H9 (cell line): ENCODE data around the gene RPL12. TPM values are rescaled to one million over a fixed set of nuclear protein-coding genes. Genes with fewer than 3 reads are reported as not detected.

ENCODE experiments used
- DNase-seq: peaks from one replicate; pipeline ENCODE4 v3.0.0-alpha.2; 2017
- H2AFZ ChIP-seq: one replicate; pipeline ENCODE4 v1.6.1; 2013; ENCODE audit warnings: mild to moderate bottlenecking, low read length, control low read depth, moderate library complexity
- H2AK5ac ChIP-seq: 2 replicates; pipeline ENCODE4 v1.6.1; 2013; ENCODE audit warnings: low read length, control low read depth, mixed read lengths; ENCODE audit not compliant: insufficient read length
- H2BK120ac ChIP-seq: one replicate; pipeline ENCODE4 v1.6.1; 2013; ENCODE audit warnings: low read depth, mild to moderate bottlenecking, low read length, control low read depth, inconsistent platforms; ENCODE audit not compliant: poor library complexity, severe bottlenecking
- H2BK12ac ChIP-seq: 2 replicates; pipeline ENCODE4 v1.6.1; 2013; ENCODE audit warnings: low read length, control low read depth, mixed read lengths, low read depth; ENCODE audit not compliant: insufficient read length
- H2BK15ac ChIP-seq: 2 replicates; pipeline ENCODE4 v1.6.1; 2013; ENCODE audit warnings: low read depth, low read length, control low read depth
- H2BK20ac ChIP-seq: one replicate; pipeline ENCODE4 v1.6.1; 2013; ENCODE audit warnings: low read depth, mild to moderate bottlenecking, low read length, control low read depth, inconsistent platforms; ENCODE audit not compliant: poor library complexity, severe bottlenecking
- H2BK5ac ChIP-seq: 2 replicates; pipeline ENCODE4 v1.6.1; 2013; ENCODE audit warnings: low read length, control low read depth, mixed read lengths; ENCODE audit not compliant: insufficient read length
- H3K14ac ChIP-seq: 2 replicates; pipeline ENCODE4 v1.6.1; 2013; ENCODE audit warnings: low read length, control low read depth; ENCODE audit not compliant: insufficient read depth
- H3K18ac ChIP-seq: 2 replicates; pipeline ENCODE4 v1.6.1; 2013; ENCODE audit warnings: low read depth, mild to moderate bottlenecking, mixed read lengths, low read length, control low read depth; ENCODE audit not compliant: insufficient read length
- H3K23ac ChIP-seq: 2 replicates; pipeline ENCODE4 v1.6.1; 2013; ENCODE audit warnings: low read length, control low read depth, mixed read lengths, low read depth; ENCODE audit not compliant: insufficient read length
- H3K23me2 ChIP-seq: 2 replicates; pipeline ENCODE4 v1.6.1; 2013; ENCODE audit warnings: low read depth, mild to moderate bottlenecking, mixed read lengths, low read length, control low read depth; ENCODE audit not compliant: insufficient read length, poor library complexity, severe bottlenecking
- H3K27ac ChIP-seq: 2 replicates; pipeline ENCODE4 v1.5.1; 2013; ENCODE audit warnings: low read length, control low read depth, mixed read lengths, low read depth; ENCODE audit not compliant: insufficient read length
- H3K27me3 ChIP-seq: 2 replicates; pipeline ENCODE4 v1.6.1; 2013; ENCODE audit warnings: low read length, control low read depth, inconsistent platforms; ENCODE audit not compliant: insufficient read depth
- H3K4ac ChIP-seq: 2 replicates; pipeline ENCODE4 v1.6.1; 2013; ENCODE audit warnings: low read depth, mild to moderate bottlenecking, control low read depth, inconsistent platforms, low read length, moderate library complexity
- H3K4me1 ChIP-seq: 2 replicates; pipeline ENCODE4 v1.6.1; 2013; ENCODE audit warnings: low read length, control low read depth, inconsistent platforms; ENCODE audit not compliant: insufficient read depth
- H3K4me2 ChIP-seq: 2 replicates; pipeline ENCODE4 v1.6.1; 2013; ENCODE audit warnings: low read length, control low read depth, mixed read lengths; ENCODE audit not compliant: insufficient read length, insufficient read depth
- H3K56ac ChIP-seq: 2 replicates; pipeline ENCODE4 v1.6.1; 2013; ENCODE audit warnings: low read depth, mild to moderate bottlenecking, mixed read lengths, low read length, control low read depth; ENCODE audit not compliant: insufficient read length
- H3K79me1 ChIP-seq: 2 replicates; pipeline ENCODE4 v1.6.1; 2013; ENCODE audit warnings: low read depth, mild to moderate bottlenecking, moderate library complexity, low read length, control low read depth, inconsistent platforms; ENCODE audit not compliant: insufficient read depth, poor library complexity, severe bottlenecking
- H3K79me2 ChIP-seq: 2 replicates; pipeline ENCODE4 v1.6.1; 2013; ENCODE audit warnings: low read length, control low read depth, inconsistent platforms; ENCODE audit not compliant: insufficient read depth
- H3K9ac ChIP-seq: 2 replicates; pipeline ENCODE4 v1.6.1; 2013; ENCODE audit warnings: low read length, control low read depth, mixed read lengths; ENCODE audit not compliant: insufficient read length; ENCODE audit errors: extremely low read depth
- H3K9me3 ChIP-seq: one replicate; pipeline ENCODE4 v1.6.1; 2013; ENCODE audit warnings: low read depth, low read length, inconsistent platforms; ENCODE audit not compliant: control insufficient read depth
- H3T11ph ChIP-seq: one replicate; pipeline ENCODE4 v1.6.1; 2013; ENCODE audit warnings: mild to moderate bottlenecking, low read length, control low read depth, inconsistent platforms
- H4K20me1 ChIP-seq: one replicate; pipeline ENCODE4 v1.6.1; 2013; ENCODE audit not compliant: control insufficient read depth, insufficient read length, insufficient read depth
- H4K5ac ChIP-seq: 2 replicates; pipeline ENCODE4 v1.6.1; 2013; ENCODE audit warnings: low read depth, mild to moderate bottlenecking, mixed read lengths, low read length, control low read depth; ENCODE audit not compliant: insufficient read length
- H4K8ac ChIP-seq: replicated peaks from 2 replicates; pipeline ENCODE4 v1.6.1; 2013; ENCODE audit warnings: low read length, control low read depth, mixed read lengths, low read depth; ENCODE audit not compliant: insufficient read length
- H4K91ac ChIP-seq: 2 replicates; pipeline ENCODE4 v1.6.1; 2013; ENCODE audit warnings: low read depth, mild to moderate bottlenecking, moderate library complexity, mixed read lengths, low read length, control low read depth; ENCODE audit not compliant: insufficient read length
- H3K27ac Mint-ChIP-seq, 3 experiments: 2 replicates in 2 of 3; 3 replicates in 1 of 3; pipeline ENCODE4 v1.8.0; 2020 to 2021; ENCODE audit warnings: mixed read lengths in 3 of 3, mild to moderate bottlenecking in 1 of 3, moderate library complexity in 1 of 3
- H3K27me3 Mint-ChIP-seq: 2 replicates; pipeline ENCODE4 v1.8.0; 2021; ENCODE audit warnings: low read depth, mild to moderate bottlenecking, moderate library complexity, mixed read lengths
- H3K36me3 Mint-ChIP-seq, 3 experiments: 2 replicates in 2 of 3; 3 replicates in 1 of 3; pipeline ENCODE4 v1.8.0; 2020 to 2021; ENCODE audit warnings: low read depth in 3 of 3, mixed read lengths in 3 of 3; ENCODE audit not compliant: insufficient read depth in 1 of 3
- H3K4me1 Mint-ChIP-seq, 2 experiments: 2 replicates each; pipeline ENCODE4 v1.8.0; 2020; ENCODE audit warnings: mixed read lengths in 2 of 2
- H3K4me3 Mint-ChIP-seq, 2 experiments: 2 replicates in 1 of 2; 3 replicates in 1 of 2; pipeline ENCODE4 v1.8.0; 2020 to 2021; ENCODE audit warnings: mild to moderate bottlenecking in 2 of 2, mixed read lengths in 2 of 2, moderate library complexity in 1 of 2
- H3K9me3 Mint-ChIP-seq, 2 experiments: 2 replicates in 1 of 2; 3 replicates in 1 of 2; pipeline ENCODE4 v1.8.0; 2020; ENCODE audit warnings: mild to moderate bottlenecking in 2 of 2, mixed read lengths in 2 of 2, moderate library complexity in 1 of 2
- WGBS: extraction: QIAGEN DNeasy Blood & Tissue Kit; methylation state at CpG from one replicate; pipeline ENCODE4 v1.1.7; 2013; ENCODE audit warnings: missing lambda C conversion rate, low lambda C conversion rate, mixed read lengths; ENCODE audit not compliant: insufficient read length; ENCODE audit errors: extremely low coverage; 5-methylcytosine and 5-hydroxymethylcytosine counted together
- total RNA-seq: library from RNA; stranded (reverse); gene quantifications from 2 replicates; pipeline ENCODE4 v1.2.1, GENCODE V29; 2021
- TF ChIP-seq, protein P1 (sequence below): fragments of 200-600 bp; sonication (generic); conservative IDR thresholded peaks from 3 replicates; pipeline ENCODE4 v1.8.0; 2021; ENCODE audit warnings: antibody characterized with exemption, mild to moderate bottlenecking

Gene RPL12
- total RNA-seq, 1 experiment from 2014 or later = 1,710 TPM

DNA sequence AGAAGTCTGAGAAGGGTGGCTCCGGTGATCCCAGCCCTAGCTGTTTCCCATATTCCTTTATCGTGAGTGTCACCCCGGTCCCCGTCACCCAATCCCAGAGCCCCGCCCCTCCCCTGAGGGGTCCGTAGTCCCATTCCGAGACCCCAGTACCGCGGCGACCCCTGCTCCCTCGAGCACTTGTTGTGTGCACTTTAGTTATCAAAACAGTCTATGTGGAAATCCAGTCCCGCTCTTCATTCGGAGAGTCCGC, 327 bp upstream of the RPL12 start:
- peaks cover 18% of the 10 kb centered on the region for H3K23me2 ChIP-seq
- no peak overlapping the region for H3K23ac ChIP-seq
- no peak overlapping the region for H2BK5ac ChIP-seq
- H2BK12ac ChIP-seq = no peak overlapping the region
- H3K9ac ChIP-seq = peak overlapping the region; percentile 52
- no peak overlapping the region for H4K8ac ChIP-seq
- Mint-ChIP-seq H3K27me3 (peaks cover 2% of the 10 kb centered on the region), H3K4me3 (peak overlapping the region; percentile 96 to 99), H3K36me3 (peaks cover 54 to 59% (median 55%) of the 10 kb centered on the region in 3 experiments), H3K9me3 (peaks cover 0 to 4% of the 10 kb centered on the region in 2 experiments; a peak in 4 of 5 replicates), H3K4me1 (peaks cover 24 to 28% of the 10 kb centered on the region in 2 experiments), H3K27ac (peak overlapping the region; percentile 90 to 99 (median 96); a peak in 5 of 7 replicates)
- no peak overlapping the region for H4K91ac ChIP-seq
- peaks cover 2% of the 10 kb centered on the region for H3K79me1 ChIP-seq
- no peak overlapping the region for H2BK120ac ChIP-seq
- no CpG with 5 or more reads among the region's 14 CpGs for WGBS
- TF ChIP-seq, protein P1, sequence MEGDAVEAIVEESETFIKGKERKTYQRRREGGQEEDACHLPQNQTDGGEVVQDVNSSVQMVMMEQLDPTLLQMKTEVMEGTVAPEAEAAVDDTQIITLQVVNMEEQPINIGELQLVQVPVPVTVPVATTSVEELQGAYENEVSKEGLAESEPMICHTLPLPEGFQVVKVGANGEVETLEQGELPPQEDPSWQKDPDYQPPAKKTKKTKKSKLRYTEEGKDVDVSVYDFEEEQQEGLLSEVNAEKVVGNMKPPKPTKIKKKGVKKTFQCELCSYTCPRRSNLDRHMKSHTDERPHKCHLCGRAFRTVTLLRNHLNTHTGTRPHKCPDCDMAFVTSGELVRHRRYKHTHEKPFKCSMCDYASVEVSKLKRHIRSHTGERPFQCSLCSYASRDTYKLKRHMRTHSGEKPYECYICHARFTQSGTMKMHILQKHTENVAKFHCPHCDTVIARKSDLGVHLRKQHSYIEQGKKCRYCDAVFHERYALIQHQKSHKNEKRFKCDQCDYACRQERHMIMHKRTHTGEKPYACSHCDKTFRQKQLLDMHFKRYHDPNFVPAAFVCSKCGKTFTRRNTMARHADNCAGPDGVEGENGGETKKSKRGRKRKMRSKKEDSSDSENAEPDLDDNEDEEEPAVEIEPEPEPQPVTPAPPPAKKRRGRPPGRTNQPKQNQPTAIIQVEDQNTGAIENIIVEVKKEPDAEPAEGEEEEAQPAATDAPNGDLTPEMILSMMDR = no peak
- no peak overlapping the region for H2AK5ac ChIP-seq
- H2AFZ ChIP-seq = no peak overlapping the region
- H4K20me1 ChIP-seq = no peaks in the 10 kb centered on the region
- H3K56ac ChIP-seq = no peak overlapping the region
- no peak overlapping the region for H3K14ac ChIP-seq
- H2BK20ac ChIP-seq = no peak overlapping the region
- H3K79me2 ChIP-seq = peaks cover 20% of the 10 kb centered on the region; the same call in 1 of the 2 replicates
- no peak overlapping the region for H3K4ac ChIP-seq
- no peaks in the 10 kb centered on the region for H3K27me3 ChIP-seq
- peaks cover 4% of the 10 kb centered on the region for H3K4me1 ChIP-seq
- H3K9me3 ChIP-seq = no peaks in the 10 kb centered on the region
- no peak overlapping the region for H2BK15ac ChIP-seq
- no peak overlapping the region for H3K18ac ChIP-seq
- H3T11ph ChIP-seq = no peak overlapping the region
- H3K27ac ChIP-seq = no peak overlapping the region
- no peak for DNase-seq
- H3K4me2 ChIP-seq = peak overlapping the region; percentile 93
- H4K5ac ChIP-seq = no peak overlapping the region
